WERI-Rb-1 (cell line): Measurements from ENCODE around the gene SYTL3.
"Not testable (repeated sequence)": the region's sequence is repeated elsewhere in the genome, so short reads cannot be mapped to it uniquely, and the experiment has no call there.

ENCODE experiments used
- DNase-seq: peaks from one replicate; pipeline ENCODE4 v3.0.0-alpha.2; 2020
- H3K27ac ChIP-seq: fragments of 250-450 bp; sonication (Bioruptor Pico); 2 replicates; pipeline ENCODE4 v1.5.1; 2020; ENCODE audit warnings: mild to moderate bottlenecking, moderate library complexity
- H3K27me3 ChIP-seq: fragments of 250-450 bp; sonication (Bioruptor Pico); 2 replicates; pipeline ENCODE4 v1.5.1; 2021; ENCODE audit warnings: mild to moderate bottlenecking, low read depth, moderate library complexity; ENCODE audit not compliant: insufficient read depth, severe bottlenecking
- H3K36me3 ChIP-seq: fragments of 250-450 bp; sonication (Bioruptor Pico); 2 replicates; pipeline ENCODE4 v1.5.1; 2020; ENCODE audit warnings: mild to moderate bottlenecking, moderate library complexity
- H3K4me3 ChIP-seq: 2 replicates; pipeline ENCODE4 v1.5.1; 2011; ENCODE audit warnings: low read depth, mild to moderate bottlenecking, control low read depth, low read length
- H3K9me3 ChIP-seq: fragments of 250-450 bp; sonication (Bioruptor Pico); 2 replicates; pipeline ENCODE4 v1.5.1; 2021; ENCODE audit warnings: mild to moderate bottlenecking, moderate library complexity; ENCODE audit not compliant: severe bottlenecking
- CTCF ChIP-seq: IDR thresholded peaks from 2 replicates; pipeline ENCODE4 v1.5.1; 2011; ENCODE audit warnings: low read depth, mild to moderate bottlenecking, control low read depth, inconsistent platforms, low read length

Gene SYTL3, protein sequence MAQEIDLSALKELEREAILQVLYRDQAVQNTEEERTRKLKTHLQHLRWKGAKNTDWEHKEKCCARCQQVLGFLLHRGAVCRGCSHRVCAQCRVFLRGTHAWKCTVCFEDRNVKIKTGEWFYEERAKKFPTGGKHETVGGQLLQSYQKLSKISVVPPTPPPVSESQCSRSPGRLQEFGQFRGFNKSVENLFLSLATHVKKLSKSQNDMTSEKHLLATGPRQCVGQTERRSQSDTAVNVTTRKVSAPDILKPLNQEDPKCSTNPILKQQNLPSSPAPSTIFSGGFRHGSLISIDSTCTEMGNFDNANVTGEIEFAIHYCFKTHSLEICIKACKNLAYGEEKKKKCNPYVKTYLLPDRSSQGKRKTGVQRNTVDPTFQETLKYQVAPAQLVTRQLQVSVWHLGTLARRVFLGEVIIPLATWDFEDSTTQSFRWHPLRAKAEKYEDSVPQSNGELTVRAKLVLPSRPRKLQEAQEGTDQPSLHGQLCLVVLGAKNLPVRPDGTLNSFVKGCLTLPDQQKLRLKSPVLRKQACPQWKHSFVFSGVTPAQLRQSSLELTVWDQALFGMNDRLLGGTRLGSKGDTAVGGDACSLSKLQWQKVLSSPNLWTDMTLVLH

GRCh38 chr6:158649289-158650143 is at the start of gene SYTL3:
SYTL3 (plus strand) TSS chr6:158650054; CDS start chr6:158663269, 13,215 bp downstream.
- no peak for TF ChIP-seq CTCF
- Histone ChIP-seq H3K27ac (no peak within 1 kb of the TSS), H3K4me3 (no peak within 1 kb of the TSS)

GRCh38 chr6:158603261-158604047 is 46.4 kb upstream of the SYTL3 start:
- H3K9me3 ChIP-seq: no peaks in the 10 kb centered on the region
- H3K27me3 ChIP-seq: no peaks in the 10 kb centered on the region
- no peak overlapping the region for H3K4me3 ChIP-seq
- no peak for TF ChIP-seq CTCF
- H3K27ac ChIP-seq: no peak overlapping the region
- peaks cover 59% of the 10 kb centered on the region for H3K36me3 ChIP-seq
- DNase-seq: no peak

More at GRCh38 chr6:158649289-158650143, at the start of gene SYTL3:
- DNase-seq: no peak
- Histone ChIP-seq H3K9me3 (peaks cover 3% of the 10 kb centered on the region), H3K36me3 (no peaks in the 10 kb centered on the region), H3K27me3 (no peaks in the 10 kb centered on the region)

GRCh38 chr6:158604048-158604406 is 45.8 kb upstream of the SYTL3 start:
- TF ChIP-seq CTCF: no peak
- H3K9me3 ChIP-seq: no peaks in the 10 kb centered on the region
- no peak overlapping the region for H3K27ac ChIP-seq
- peaks cover 61% of the 10 kb centered on the region for H3K36me3 ChIP-seq
- DNase-seq: no peak
- no peak overlapping the region for H3K4me3 ChIP-seq
- H3K27me3 ChIP-seq: no peaks in the 10 kb centered on the region

GRCh38 chr6:158605266-158605878 is 44.5 kb upstream of the SYTL3 start:
- no peak overlapping the region for H3K27ac ChIP-seq
- peak; percentile 73 for TF ChIP-seq CTCF
- peaks cover 62% of the 10 kb centered on the region for H3K36me3 ChIP-seq

DNA sequence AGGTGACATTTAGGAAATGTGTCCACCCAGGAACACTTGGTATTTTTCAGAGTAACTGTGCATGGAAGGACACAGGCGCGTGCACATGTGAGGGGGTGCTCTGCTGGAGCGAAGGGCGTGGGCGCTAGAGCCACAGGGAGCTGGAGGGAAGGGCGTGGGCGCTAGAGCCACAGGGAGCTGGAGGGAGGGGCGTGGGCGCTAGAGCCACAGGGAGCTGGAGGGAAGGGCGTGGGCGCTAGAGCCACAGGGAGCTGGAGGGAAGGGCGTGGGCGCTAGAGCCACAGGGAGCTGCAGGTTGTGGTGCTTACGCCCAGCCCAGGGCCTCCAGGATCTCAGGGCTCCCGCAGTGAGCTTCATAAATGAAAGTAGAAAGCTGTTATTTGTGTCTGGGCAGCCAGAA is 43.8 kb upstream of the SYTL3 start:
- peaks cover 60% of the 10 kb centered on the region for H3K36me3 ChIP-seq
- not testable (repeated sequence) for DNase-seq

More at GRCh38 chr6:158605266-158605878, 44.5 kb upstream of the SYTL3 start:
- Histone ChIP-seq H3K4me3 (no peak overlapping the region), H3K27me3 (no peaks in the 10 kb centered on the region), H3K9me3 (no peaks in the 10 kb centered on the region)
- peak; percentile 82 for DNase-seq

More for the DNA sequence above, 43.8 kb upstream of the SYTL3 start:
- H3K9me3 ChIP-seq, H3K27ac ChIP-seq, H3K4me3 ChIP-seq, H3K27me3 ChIP-seq: not testable (repeated sequence)
